T-helper 17 cell (primary cell): Measurements from ENCODE around the gene SHBG. TPM values are rescaled to one million over a fixed set of nuclear protein-coding genes. Genes with fewer than 3 reads are reported as not detected.
"Not testable (repeated sequence)": the region's sequence is repeated elsewhere in the genome, so short reads cannot be mapped to it uniquely, and the experiment has no call there.

Experiments
- ATAC-seq: fragments of 150-1000 bp; cut with Tn5 transposase; 2 replicates; pipeline ENCODE4 v1.10.0; 2021; ENCODE audit warnings: mild to moderate bottlenecking, moderate library complexity
- DNase-seq, 3 donors: peaks; one replicate each; pipeline versions ENCODE4 v3.0.0 to v3.0.0-alpha.2; 2020 to 2021
- H3K9me3 ChIP-seq: one replicate; pipeline ENCODE4 v1.7.0; 2013; ENCODE audit warnings: low read length, mild to moderate bottlenecking; ENCODE audit not compliant: control insufficient read depth, poor library complexity, severe bottlenecking
- H3K27ac Mint-ChIP-seq: one replicate; pipeline ENCODE4 v1.8.0; 2022; ENCODE audit warnings: mild to moderate bottlenecking, moderate library complexity, mixed read lengths
- H3K27me3 Mint-ChIP-seq: one replicate; pipeline ENCODE4 v1.8.0; 2022; ENCODE audit warnings: mixed read lengths
- H3K36me3 Mint-ChIP-seq: one replicate; pipeline ENCODE4 v1.8.0; 2022; ENCODE audit warnings: low read depth, mixed read lengths
- H3K4me1 Mint-ChIP-seq: one replicate; pipeline ENCODE4 v1.8.0; 2022; ENCODE audit warnings: mild to moderate bottlenecking, mixed read lengths
- H3K4me3 Mint-ChIP-seq: one replicate; pipeline ENCODE4 v1.8.0; 2022; ENCODE audit warnings: mild to moderate bottlenecking, moderate library complexity, mixed read lengths
- total RNA-seq, 4 donors: library from RNA in 2 of 4; stranded (reverse) in 2 of 4; gene quantifications; one replicate each; pipeline ENCODE4 v1.2.3 and lab custom pipeline; 2022 to 2026

Gene SHBG
- total RNA-seq, 2 donors from 2014 or later, result 0.40 TPM; not detected in 1

GRCh38 chr17:7591596-7591995 is 38.3 kb upstream of the SHBG start:
- no peak for ATAC-seq

GRCh38 chr17:7592422-7593021 is 37.4 kb upstream of the SHBG start:
- DNase-seq, result no peak
- H3K4me1 Mint-ChIP-seq, result peaks cover 4% of the 10 kb centered on the region
- no peaks in the 10 kb centered on the region for H3K27me3 Mint-ChIP-seq
- H3K9me3 ChIP-seq, result no peaks in the 10 kb centered on the region
- no peak overlapping the region for H3K27ac Mint-ChIP-seq
- peaks cover 13% of the 10 kb centered on the region for H3K36me3 Mint-ChIP-seq
- ATAC-seq, result no peak
- H3K4me3 Mint-ChIP-seq, result no peak overlapping the region

More at GRCh38 chr17:7591596-7591995, 38.3 kb upstream of the SHBG start:
- H3K27me3 Mint-ChIP-seq, result no peaks in the 10 kb centered on the region
- no peak overlapping the region for H3K4me3 Mint-ChIP-seq
- H3K36me3 Mint-ChIP-seq, result peaks cover 11% of the 10 kb centered on the region
- H3K9me3 ChIP-seq, result no peaks in the 10 kb centered on the region
- DNase-seq, result no peak
- peak overlapping the region; percentile 29 for H3K27ac Mint-ChIP-seq
- peaks cover 4% of the 10 kb centered on the region for H3K4me1 Mint-ChIP-seq

- no peak overlapping the region for H3K4me3 Mint-ChIP-seq
- H3K36me3 Mint-ChIP-seq, result peaks cover 14% of the 10 kb centered on the region
Measured at GRCh38 chr17:7593296-7593695, 36.6 kb upstream of the SHBG start.

GRCh38 chr17:7597561-7597960 is 32.4 kb upstream of the SHBG start:
- not testable (repeated sequence) for H3K4me3 Mint-ChIP-seq, ATAC-seq, H3K4me1 Mint-ChIP-seq, H3K9me3 ChIP-seq, H3K27ac Mint-ChIP-seq, DNase-seq, H3K27me3 Mint-ChIP-seq
- H3K36me3 Mint-ChIP-seq, result peaks cover 17% of the 10 kb centered on the region

More at GRCh38 chr17:7593296-7593695, 36.6 kb upstream of the SHBG start:
- Mint-ChIP-seq H3K4me1 (peaks cover 4% of the 10 kb centered on the region), H3K27ac (no peak overlapping the region), H3K27me3 (no peaks in the 10 kb centered on the region)
- ATAC-seq (no peak), DNase-seq (no peak)
- H3K9me3 ChIP-seq, result no peaks in the 10 kb centered on the region

- Mint-ChIP-seq H3K4me3 (no peak overlapping the region), H3K27me3 (no peaks in the 10 kb centered on the region), H3K27ac (peak overlapping the region; percentile 85), H3K36me3 (peaks cover 11% of the 10 kb centered on the region), H3K4me1 (peaks cover 23% of the 10 kb centered on the region)
- no peaks in the 10 kb centered on the region for H3K9me3 ChIP-seq
- ATAC-seq (no peak), DNase-seq (no peak)
Measured at GRCh38 chr17:7606280-7606679, 23.7 kb upstream of the SHBG start.

- peaks cover 42% of the 10 kb centered on the region for H3K4me1 Mint-ChIP-seq
- peaks cover 5% of the 10 kb centered on the region for H3K36me3 Mint-ChIP-seq
- DNase-seq (no peak), ATAC-seq (no peak)
- no peak overlapping the region for H3K4me3 Mint-ChIP-seq
- no peak overlapping the region for H3K27ac Mint-ChIP-seq
- H3K9me3 ChIP-seq, result no peaks in the 10 kb centered on the region
- no peaks in the 10 kb centered on the region for H3K27me3 Mint-ChIP-seq
Measured at GRCh38 chr17:7610641-7611040, 19.3 kb upstream of the SHBG start.

- peaks cover 3% of the 10 kb centered on the region for H3K36me3 Mint-ChIP-seq
- DNase-seq (no peak), ATAC-seq (no peak)
- no peaks in the 10 kb centered on the region for H3K27me3 Mint-ChIP-seq
- peak overlapping the region; percentile 80 for H3K4me3 Mint-ChIP-seq
- no peaks in the 10 kb centered on the region for H3K9me3 ChIP-seq
- peaks cover 34% of the 10 kb centered on the region for H3K4me1 Mint-ChIP-seq
- peak overlapping the region; percentile 67 for H3K27ac Mint-ChIP-seq
Measured at GRCh38 chr17:7611635-7612293, 18.2 kb upstream of the SHBG start.

GRCh38 chr17:7612294-7612640 is 17.7 kb upstream of the SHBG start:
- peaks cover 3% of the 10 kb centered on the region for H3K36me3 Mint-ChIP-seq
- peak overlapping the region; percentile 80 for H3K4me3 Mint-ChIP-seq
- no peaks in the 10 kb centered on the region for H3K9me3 ChIP-seq
- DNase-seq (no peak), ATAC-seq (no peak)
- peaks cover 34% of the 10 kb centered on the region for H3K4me1 Mint-ChIP-seq
- no peak overlapping the region for H3K27ac Mint-ChIP-seq
- H3K27me3 Mint-ChIP-seq, result no peaks in the 10 kb centered on the region

GRCh38 chr17:7613769-7614424 is 16.0 kb upstream of the SHBG start:
- H3K36me3 Mint-ChIP-seq, result peaks cover 3% of the 10 kb centered on the region
- ATAC-seq (no peak), DNase-seq (no peak)
- H3K4me3 Mint-ChIP-seq, result peak overlapping the region; percentile 96
- H3K27ac Mint-ChIP-seq, result peak overlapping the region; percentile 96
- H3K27me3 Mint-ChIP-seq, result no peaks in the 10 kb centered on the region
- no peaks in the 10 kb centered on the region for H3K9me3 ChIP-seq
- peaks cover 34% of the 10 kb centered on the region for H3K4me1 Mint-ChIP-seq

GRCh38 chr17:7614425-7615264 is 15.3 kb upstream of the SHBG start, which contains the start of gene FXR2:
Gene FXR2 (minus strand): TSS chr17:7614897. CDS start chr17:7614532, 365 bp downstream.
- DNase-seq, result peak; percentile 95 to 98 (median 98)
- Mint-ChIP-seq H3K36me3 (peaks cover 3% of the 10 kb centered on the region), H3K27me3 (no peaks in the 10 kb centered on the region), H3K4me3 (peak within 1 kb of the TSS; percentile 96), H3K4me1 (peaks cover 29% of the 10 kb centered on the region), H3K27ac (peak within 1 kb of the TSS; percentile 96)
- ATAC-seq, result peak; percentile 90
- no peaks in the 10 kb centered on the region for H3K9me3 ChIP-seq

- H3K9me3 ChIP-seq, result no peaks in the 10 kb centered on the region
- DNase-seq (no peak), ATAC-seq (peak; percentile 38)
- Mint-ChIP-seq H3K36me3 (peaks cover 3% of the 10 kb centered on the region), H3K4me1 (peaks cover 29% of the 10 kb centered on the region), H3K27ac (peak overlapping the region; percentile 45), H3K4me3 (peak overlapping the region; percentile 96), H3K27me3 (no peaks in the 10 kb centered on the region)
Measured at GRCh38 chr17:7615265-7615747, 14.6 kb upstream of the SHBG start.

- DNase-seq, result no peak
- H3K27me3 Mint-ChIP-seq, result no peaks in the 10 kb centered on the region
- no peak overlapping the region for H3K4me3 Mint-ChIP-seq
- no peaks in the 10 kb centered on the region for H3K9me3 ChIP-seq
- H3K36me3 Mint-ChIP-seq, result peaks cover 2% of the 10 kb centered on the region
- ATAC-seq, result no peak
- H3K27ac Mint-ChIP-seq, result no peak overlapping the region
- H3K4me1 Mint-ChIP-seq, result peaks cover 4% of the 10 kb centered on the region
Measured at GRCh38 chr17:7618608-7619007, 11.3 kb upstream of the SHBG start.

GRCh38 chr17:7620835-7621234 is 9.1 kb upstream of the SHBG start:
- no peak overlapping the region for H3K4me3 Mint-ChIP-seq
- H3K9me3 ChIP-seq, result no peaks in the 10 kb centered on the region
- no peak overlapping the region for H3K27ac Mint-ChIP-seq
- H3K27me3 Mint-ChIP-seq, result no peaks in the 10 kb centered on the region
- H3K36me3 Mint-ChIP-seq, result no peaks in the 10 kb centered on the region
- no peak for ATAC-seq
- no peak for DNase-seq
- H3K4me1 Mint-ChIP-seq, result no peaks in the 10 kb centered on the region
